A549 treated with Mapracorat at 1 μM for 4 hours (cell line): ENCODE results near the gene SLC4A7. TPM values are rescaled to one million over a fixed set of nuclear protein-coding genes. Genes with fewer than 3 reads are reported as not detected.

Experiments
- total RNA-seq: library from RNA; stranded (reverse); fragments of 200-300 nt; extraction: Qiagen RNA extraction; gene quantifications from 5 replicates; pipeline ENCODE4 v1.2.3, GENCODE V29; 2022

The SLC4A7 gene
- 9.1 to 16.1 TPM (median 13.5 TPM) in 5 replicates for total RNA-seq

GRCh38 chr3:27484015-27484844 lies at the start of gene SLC4A7:
TSS of gene SLC4A7 (minus strand) at chr3:27484384. CDS start at chr3:27484126, 258 bp downstream.

GRCh38 chr3:27368831-27369607 lies 115.2 kb downstream of the SLC4A7 start, which contains the start of gene NEK10:
TSS of gene NEK10 (minus strand) at chr3:27369383. CDS start at chr3:27352882, 16,501 bp downstream.

Other genes with a start within 250 kb of the SLC4A7 start
- 0.56 to 1.1 TPM (median 0.74 TPM) in 5 replicates for gene NEK10, start 115.0 kb downstream of the SLC4A7 start, total RNA-seq
- gene EOMES, start 237.9 kb upstream of the SLC4A7 start, total RNA-seq: 0.63 to 0.71 TPM (median 0.68 TPM) in 5 replicates